ENCODE measurements around the gene ZNF280A. TPM values are rescaled to one million over a fixed set of nuclear protein-coding genes. Genes with fewer than 3 reads are reported as not detected.

ZNF280A gene
- total and polyA plus RNA-seq, 2 of the 8 experiments (the other 6 are each of a cell fraction or from before 2014, with no cell fraction given): 0.09 to 0.61 TPM

GRCh38 chr22:22538226-22538989 lies 18.3 kb upstream of the ZNF280A start (continued):
- TF ChIP-seq, protein P1, sequence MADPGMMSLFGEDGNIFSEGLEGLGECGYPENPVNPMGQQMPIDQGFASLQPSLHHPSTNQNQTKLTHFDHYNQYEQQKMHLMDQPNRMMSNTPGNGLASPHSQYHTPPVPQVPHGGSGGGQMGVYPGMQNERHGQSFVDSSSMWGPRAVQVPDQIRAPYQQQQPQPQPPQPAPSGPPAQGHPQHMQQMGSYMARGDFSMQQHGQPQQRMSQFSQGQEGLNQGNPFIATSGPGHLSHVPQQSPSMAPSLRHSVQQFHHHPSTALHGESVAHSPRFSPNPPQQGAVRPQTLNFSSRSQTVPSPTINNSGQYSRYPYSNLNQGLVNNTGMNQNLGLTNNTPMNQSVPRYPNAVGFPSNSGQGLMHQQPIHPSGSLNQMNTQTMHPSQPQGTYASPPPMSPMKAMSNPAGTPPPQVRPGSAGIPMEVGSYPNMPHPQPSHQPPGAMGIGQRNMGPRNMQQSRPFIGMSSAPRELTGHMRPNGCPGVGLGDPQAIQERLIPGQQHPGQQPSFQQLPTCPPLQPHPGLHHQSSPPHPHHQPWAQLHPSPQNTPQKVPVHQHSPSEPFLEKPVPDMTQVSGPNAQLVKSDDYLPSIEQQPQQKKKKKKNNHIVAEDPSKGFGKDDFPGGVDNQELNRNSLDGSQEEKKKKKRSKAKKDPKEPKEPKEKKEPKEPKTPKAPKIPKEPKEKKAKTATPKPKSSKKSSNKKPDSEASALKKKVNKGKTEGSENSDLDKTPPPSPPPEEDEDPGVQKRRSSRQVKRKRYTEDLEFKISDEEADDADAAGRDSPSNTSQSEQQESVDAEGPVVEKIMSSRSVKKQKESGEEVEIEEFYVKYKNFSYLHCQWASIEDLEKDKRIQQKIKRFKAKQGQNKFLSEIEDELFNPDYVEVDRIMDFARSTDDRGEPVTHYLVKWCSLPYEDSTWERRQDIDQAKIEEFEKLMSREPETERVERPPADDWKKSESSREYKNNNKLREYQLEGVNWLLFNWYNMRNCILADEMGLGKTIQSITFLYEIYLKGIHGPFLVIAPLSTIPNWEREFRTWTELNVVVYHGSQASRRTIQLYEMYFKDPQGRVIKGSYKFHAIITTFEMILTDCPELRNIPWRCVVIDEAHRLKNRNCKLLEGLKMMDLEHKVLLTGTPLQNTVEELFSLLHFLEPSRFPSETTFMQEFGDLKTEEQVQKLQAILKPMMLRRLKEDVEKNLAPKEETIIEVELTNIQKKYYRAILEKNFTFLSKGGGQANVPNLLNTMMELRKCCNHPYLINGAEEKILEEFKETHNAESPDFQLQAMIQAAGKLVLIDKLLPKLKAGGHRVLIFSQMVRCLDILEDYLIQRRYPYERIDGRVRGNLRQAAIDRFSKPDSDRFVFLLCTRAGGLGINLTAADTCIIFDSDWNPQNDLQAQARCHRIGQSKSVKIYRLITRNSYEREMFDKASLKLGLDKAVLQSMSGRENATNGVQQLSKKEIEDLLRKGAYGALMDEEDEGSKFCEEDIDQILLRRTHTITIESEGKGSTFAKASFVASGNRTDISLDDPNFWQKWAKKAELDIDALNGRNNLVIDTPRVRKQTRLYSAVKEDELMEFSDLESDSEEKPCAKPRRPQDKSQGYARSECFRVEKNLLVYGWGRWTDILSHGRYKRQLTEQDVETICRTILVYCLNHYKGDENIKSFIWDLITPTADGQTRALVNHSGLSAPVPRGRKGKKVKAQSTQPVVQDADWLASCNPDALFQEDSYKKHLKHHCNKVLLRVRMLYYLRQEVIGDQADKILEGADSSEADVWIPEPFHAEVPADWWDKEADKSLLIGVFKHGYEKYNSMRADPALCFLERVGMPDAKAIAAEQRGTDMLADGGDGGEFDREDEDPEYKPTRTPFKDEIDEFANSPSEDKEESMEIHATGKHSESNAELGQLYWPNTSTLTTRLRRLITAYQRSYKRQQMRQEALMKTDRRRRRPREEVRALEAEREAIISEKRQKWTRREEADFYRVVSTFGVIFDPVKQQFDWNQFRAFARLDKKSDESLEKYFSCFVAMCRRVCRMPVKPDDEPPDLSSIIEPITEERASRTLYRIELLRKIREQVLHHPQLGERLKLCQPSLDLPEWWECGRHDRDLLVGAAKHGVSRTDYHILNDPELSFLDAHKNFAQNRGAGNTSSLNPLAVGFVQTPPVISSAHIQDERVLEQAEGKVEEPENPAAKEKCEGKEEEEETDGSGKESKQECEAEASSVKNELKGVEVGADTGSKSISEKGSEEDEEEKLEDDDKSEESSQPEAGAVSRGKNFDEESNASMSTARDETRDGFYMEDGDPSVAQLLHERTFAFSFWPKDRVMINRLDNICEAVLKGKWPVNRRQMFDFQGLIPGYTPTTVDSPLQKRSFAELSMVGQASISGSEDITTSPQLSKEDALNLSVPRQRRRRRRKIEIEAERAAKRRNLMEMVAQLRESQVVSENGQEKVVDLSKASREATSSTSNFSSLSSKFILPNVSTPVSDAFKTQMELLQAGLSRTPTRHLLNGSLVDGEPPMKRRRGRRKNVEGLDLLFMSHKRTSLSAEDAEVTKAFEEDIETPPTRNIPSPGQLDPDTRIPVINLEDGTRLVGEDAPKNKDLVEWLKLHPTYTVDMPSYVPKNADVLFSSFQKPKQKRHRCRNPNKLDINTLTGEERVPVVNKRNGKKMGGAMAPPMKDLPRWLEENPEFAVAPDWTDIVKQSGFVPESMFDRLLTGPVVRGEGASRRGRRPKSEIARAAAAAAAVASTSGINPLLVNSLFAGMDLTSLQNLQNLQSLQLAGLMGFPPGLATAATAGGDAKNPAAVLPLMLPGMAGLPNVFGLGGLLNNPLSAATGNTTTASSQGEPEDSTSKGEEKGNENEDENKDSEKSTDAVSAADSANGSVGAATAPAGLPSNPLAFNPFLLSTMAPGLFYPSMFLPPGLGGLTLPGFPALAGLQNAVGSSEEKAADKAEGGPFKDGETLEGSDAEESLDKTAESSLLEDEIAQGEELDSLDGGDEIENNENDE (IDR thresholded peaks at IDR 0.05; ENCODE audit: insufficient replicate concordance, low read length): no peak
- TF ChIP-seq GTF2F1 (IDR thresholded peaks at IDR 0.05; ENCODE audit: borderline replicate concordance, low read depth, low read length) (no peak), RBBP5 (IDR thresholded peaks at IDR 0.05; ENCODE audit: borderline replicate concordance, low read depth, low read length) (no peak), SIX5 (IDR thresholded peaks at IDR 0.05; ENCODE audit: low read depth, low read length) (no peak), HDAC6 (IDR thresholded peaks at IDR 0.05; ENCODE audit: low read depth, low read length) (no peak), KDM1A (IDR thresholded peaks at IDR 0.05; ENCODE audit: borderline replicate concordance, low read length) (no peak), SIRT6 (IDR thresholded peaks at IDR 0.05; ENCODE audit: low read length) (no peak), YY1 (IDR thresholded peaks at IDR 0.05; ENCODE audit: low read depth, low read length) (no peak), SAP30 (IDR thresholded peaks at IDR 0.05; ENCODE audit: insufficient read depth, insufficient replicate concordance, low read length) (no peak), TBP (IDR thresholded peaks at IDR 0.05; ENCODE audit: low read depth, low read length) (no peak)

Measured in H1 (cell line).